GM18868 (cell line): ENCODE results near the gene TAP2.

ENCODE experiments used
- ATAC-seq: cut with Tn5 transposase; IDR thresholded peaks from one replicate; pipeline ENCODE4 v1.9.1; 2021; ENCODE audit warnings: mild to moderate bottlenecking, moderate library complexity; ENCODE audit not compliant: unreplicated experiment

Gene TAP2

GRCh38 chr6:32794510-32794909, 44.0 kb downstream of the TAP2 start:
- no peak for ATAC-seq

- no peak for ATAC-seq
Observed at GRCh38 chr6:32792901-32793435, 45.6 kb downstream of the TAP2 start.

GRCh38 chr6:32790306-32790705, 48.2 kb downstream of the TAP2 start:
- no peak for ATAC-seq
